AG04449 (cell line): ENCODE measurements around the gene BUB1B.

Experiments
- CTCF ChIA-PET: fragments of 350-600 bp; formaldehyde crosslinking; extraction: SDS; loops from one replicate; lab custom pipeline; 2021; ENCODE audit warnings: antibody characterized with exemption; lab: Yijun Ruan, JAX
- POLR2A ChIA-PET: fragments of 400-600, 350-600 bp; formaldehyde crosslinking; extraction: SDS; loops from one replicate; lab custom pipeline; 2020; ENCODE audit warnings: antibody characterized with exemption, inconsistent platforms; lab: Yijun Ruan, JAX
- DNase-seq: peaks from one replicate; pipeline ENCODE4 v3.0.0-alpha.2; 2010; ENCODE audit warnings: low read depth, low spot score
- H3K4me3 ChIP-seq: 2 replicates; pipeline ENCODE4 v1.5.1; 2011; ENCODE audit warnings: low read depth, mild to moderate bottlenecking, control low read depth, low read length
- TF ChIP-seq, protein P1 (sequence below): IDR thresholded peaks from one replicate; pipeline ENCODE4 v1.5.1; 2011; ENCODE audit warnings: mild to moderate bottlenecking, moderate library complexity, low read length, control low read depth, inconsistent platforms; ENCODE audit not compliant: insufficient read depth; ENCODE audit errors: missing control alignments

BUB1B gene

DNA sequence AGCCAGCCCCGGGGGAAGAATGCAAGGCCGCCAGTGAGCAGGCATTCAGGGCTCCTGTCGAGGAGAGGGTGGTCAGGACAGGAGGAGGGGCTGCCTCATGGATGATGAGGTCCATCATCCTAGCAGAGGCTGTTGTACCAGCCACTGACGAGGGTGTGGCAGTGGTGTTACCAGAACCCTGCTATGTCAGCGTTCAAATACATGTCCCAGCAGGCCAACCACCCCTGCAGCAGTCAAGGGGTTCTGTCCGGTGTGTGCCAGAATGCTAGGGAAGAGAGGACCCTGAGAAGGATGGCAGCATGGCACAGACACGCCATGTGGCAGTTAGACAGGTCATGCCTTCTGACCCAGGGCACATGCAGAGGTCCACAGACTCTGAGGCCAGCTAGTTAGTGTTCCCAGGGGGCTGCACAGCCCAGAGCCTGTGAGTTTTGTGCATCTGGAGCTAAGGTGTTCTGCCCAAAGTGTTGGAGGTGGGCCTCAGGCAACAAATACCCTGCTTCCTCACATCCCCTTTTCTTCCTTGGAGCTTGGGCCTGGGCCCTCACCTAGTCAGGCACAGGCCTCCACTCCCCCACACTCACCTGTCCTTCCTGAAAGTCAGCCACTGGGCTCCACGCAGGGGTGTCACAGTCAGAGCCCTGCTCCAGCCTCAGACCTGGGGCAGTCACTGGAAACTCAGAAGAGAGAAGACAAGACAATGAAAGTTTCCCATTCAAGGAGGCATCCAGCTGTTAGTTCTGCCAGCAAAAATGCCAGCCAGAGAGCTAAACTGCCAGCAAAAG lies 85.8 kb downstream of the BUB1B start:
- TF ChIP-seq, protein P1, sequence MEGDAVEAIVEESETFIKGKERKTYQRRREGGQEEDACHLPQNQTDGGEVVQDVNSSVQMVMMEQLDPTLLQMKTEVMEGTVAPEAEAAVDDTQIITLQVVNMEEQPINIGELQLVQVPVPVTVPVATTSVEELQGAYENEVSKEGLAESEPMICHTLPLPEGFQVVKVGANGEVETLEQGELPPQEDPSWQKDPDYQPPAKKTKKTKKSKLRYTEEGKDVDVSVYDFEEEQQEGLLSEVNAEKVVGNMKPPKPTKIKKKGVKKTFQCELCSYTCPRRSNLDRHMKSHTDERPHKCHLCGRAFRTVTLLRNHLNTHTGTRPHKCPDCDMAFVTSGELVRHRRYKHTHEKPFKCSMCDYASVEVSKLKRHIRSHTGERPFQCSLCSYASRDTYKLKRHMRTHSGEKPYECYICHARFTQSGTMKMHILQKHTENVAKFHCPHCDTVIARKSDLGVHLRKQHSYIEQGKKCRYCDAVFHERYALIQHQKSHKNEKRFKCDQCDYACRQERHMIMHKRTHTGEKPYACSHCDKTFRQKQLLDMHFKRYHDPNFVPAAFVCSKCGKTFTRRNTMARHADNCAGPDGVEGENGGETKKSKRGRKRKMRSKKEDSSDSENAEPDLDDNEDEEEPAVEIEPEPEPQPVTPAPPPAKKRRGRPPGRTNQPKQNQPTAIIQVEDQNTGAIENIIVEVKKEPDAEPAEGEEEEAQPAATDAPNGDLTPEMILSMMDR, result no peak
- ChIA-PET POLR2A (no interaction called here), CTCF (interaction anchor here (0.8 to 5.5 kb wide), 6 partner anchors 13 to 201 kb away, joined by 3 to 52 read pairs (median 4); no protein-coding TSS in a partner anchor)
- DNase-seq, result no peak
- no peak overlapping the region for H3K4me3 ChIP-seq

DNA sequence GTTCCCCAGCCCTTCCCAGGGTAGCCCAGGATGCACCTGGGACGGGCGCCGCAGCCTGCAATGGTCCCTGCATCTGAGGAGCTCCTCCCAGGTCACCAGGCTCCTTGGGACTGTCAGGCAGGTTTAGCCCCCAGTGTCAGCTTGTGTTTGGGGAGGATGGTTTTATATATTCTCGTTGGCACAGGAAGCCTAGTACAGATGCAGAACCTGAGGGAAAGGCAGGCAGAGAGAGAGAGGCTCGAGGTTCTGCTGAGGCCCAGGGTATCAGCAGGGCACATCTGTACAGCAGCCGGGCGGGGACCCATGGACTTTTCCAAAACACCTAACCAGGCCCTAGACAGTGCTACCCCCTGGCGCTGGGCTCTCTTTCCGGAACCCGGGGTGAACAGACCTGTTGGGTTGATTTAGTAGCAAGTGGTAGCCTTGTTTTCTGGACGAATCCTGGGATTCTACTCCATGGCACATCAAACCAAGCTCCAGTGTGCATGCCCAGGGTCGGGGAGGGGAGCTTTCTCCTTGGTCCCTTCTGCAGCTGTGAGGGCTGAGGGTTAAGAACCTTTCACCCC lies 86.6 kb downstream of the BUB1B start:
- H3K4me3 ChIP-seq, result no peak overlapping the region
- POLR2A ChIA-PET, result no interaction called here
- DNase-seq, result no peak
- TF ChIP-seq, protein P1, result no peak
- CTCF ChIA-PET, result interaction anchor here (0.8 to 5.5 kb wide), 7 partner anchors 9 to 202 kb away, joined by 3 to 52 read pairs (median 4); partner anchors contain the start of gene PAK6

DNA sequence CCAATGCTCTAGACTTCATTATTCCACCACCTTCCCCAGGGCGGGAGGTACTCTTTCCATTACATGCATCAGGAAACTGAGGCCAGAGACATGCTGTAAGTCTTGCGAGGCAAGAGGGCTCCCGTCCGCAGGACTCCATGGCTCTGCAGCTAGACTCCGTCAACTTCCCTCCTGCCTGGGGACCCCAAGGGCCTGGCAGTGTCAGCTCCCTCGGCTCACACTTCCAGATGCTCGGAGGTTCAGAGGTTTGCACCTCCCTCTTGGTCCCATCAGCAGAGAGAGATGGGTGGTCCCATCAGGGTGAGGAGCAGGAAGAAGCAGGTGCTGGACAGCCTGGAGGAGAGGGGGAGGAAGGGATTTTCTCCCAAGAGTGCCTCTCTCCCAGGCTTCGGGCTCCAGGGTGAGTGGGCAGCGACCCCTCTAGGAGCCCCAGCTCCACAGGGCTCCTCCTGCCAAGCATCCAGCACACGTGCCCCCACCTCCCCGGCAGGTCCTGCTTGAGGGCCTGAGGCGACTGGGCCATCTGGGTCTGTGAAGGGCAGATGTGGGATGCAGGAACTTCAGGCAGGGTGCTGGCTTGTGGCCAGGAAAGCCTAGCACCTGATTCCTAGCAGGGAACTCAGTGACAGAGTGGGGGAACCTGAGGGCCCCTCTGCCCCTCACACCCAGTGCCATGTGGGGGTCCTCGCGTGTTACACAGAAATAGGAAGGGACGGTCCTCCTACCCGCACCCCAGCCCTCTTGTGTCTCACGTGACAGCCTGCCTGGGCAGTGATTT lies 87.3 kb downstream of the BUB1B start:
- DNase-seq, result no peak
- TF ChIP-seq, protein P1, result no peak
- ChIA-PET CTCF (interaction anchor here (0.9 to 5.5 kb wide), 6 partner anchors 9 to 32 kb away, joined by 4 to 52 read pairs (median 6); partner anchors contain the start of gene PAK6), POLR2A (no interaction called here)
- H3K4me3 ChIP-seq, result no peak overlapping the region

DNA sequence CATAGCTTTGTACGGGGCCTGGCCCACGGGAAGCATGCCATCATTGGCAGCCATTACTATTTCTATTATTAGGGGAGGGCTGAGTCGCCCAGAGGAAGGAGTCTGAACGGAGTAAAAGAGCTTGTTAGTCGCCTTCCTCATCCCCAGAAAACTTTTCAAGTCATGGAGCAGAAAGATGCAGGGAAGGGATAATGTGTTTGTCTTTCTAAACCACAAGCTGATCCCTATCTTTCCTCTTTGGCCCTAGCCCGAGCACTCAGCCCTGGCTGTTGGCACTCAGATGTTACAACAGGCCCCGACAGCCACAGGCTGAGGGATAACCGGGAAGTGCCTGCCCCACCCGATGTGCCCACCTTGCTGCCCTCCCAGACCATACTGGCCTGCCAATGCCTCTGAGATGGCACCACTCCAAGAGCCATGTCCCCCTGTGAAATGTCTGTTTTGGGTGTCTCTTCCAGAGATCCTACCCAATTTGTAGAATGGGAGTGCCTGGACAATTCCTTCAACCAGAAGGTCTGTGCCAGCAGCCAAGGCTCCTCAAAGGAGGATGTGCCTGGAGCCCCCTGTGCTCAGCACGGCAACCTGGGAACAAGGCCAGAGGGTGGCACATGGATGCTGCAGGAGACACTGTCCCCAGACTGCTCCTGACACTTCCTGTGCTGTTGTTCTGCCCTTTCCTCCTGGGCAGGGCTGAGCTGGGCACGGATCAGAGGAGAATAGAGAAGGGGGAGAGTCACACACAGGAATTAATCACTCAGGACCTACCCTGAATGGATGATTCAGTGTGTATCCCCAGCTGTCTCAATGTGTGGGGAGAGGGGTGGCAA lies 88.8 kb downstream of the BUB1B start:
- DNase-seq, result peak; percentile 41
- ChIA-PET POLR2A (interaction anchor here (0.7 kb wide), 1 partner anchor 22 kb away, joined by 3 read pairs; no protein-coding TSS in a partner anchor), CTCF (interaction anchor here (0.7 to 5.5 kb wide), 10 partner anchors 9 to 172 kb away, joined by 3 to 52 read pairs (median 4); no protein-coding TSS in a partner anchor)
- TF ChIP-seq, protein P1, result no peak
- H3K4me3 ChIP-seq, result no peak overlapping the region

DNA sequence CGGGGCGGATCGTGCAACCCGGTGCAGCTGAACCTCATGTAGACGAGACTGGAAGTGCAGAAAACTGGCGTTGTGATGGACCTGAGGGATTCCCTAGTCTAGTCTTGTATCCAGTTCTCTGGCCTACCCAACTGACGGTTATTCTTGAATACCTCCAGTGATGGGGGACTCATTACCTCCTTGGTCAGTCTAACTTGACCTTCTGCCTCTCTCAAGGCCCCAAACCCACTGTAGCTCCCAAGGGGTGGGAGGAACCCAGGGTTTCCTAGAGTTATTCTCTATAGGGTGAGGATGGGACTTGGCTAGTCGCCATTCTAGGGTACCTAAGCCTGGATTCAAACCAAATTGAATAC lies 89.4 kb downstream of the BUB1B start:
- DNase-seq, result no peak
- no peak overlapping the region for H3K4me3 ChIP-seq
- POLR2A ChIA-PET, result no interaction called here
- TF ChIP-seq, protein P1, result no peak
- CTCF ChIA-PET, result interaction anchor here (1.2 to 5.5 kb wide), 8 partner anchors 9 to 33 kb away, joined by 3 to 52 read pairs (median 6); no protein-coding TSS in a partner anchor
